HG03565 (cell line): Measurements from ENCODE around the gene USP32.

ENCODE experiments used
- ATAC-seq: cut with Tn5 transposase; IDR thresholded peaks from one replicate; pipeline ENCODE4 v1.9.1; 2021; ENCODE audit warnings: mild to moderate bottlenecking, moderate library complexity; ENCODE audit not compliant: unreplicated experiment

USP32 gene

GRCh38 chr17:60141111-60142018 is 250.6 kb downstream of the USP32 start:
- ATAC-seq = no peak

GRCh38 chr17:60139438-60140285 is 252.3 kb downstream of the USP32 start:
- ATAC-seq = no peak

GRCh38 chr17:60138769-60139437 is 253.0 kb downstream of the USP32 start:
- ATAC-seq = no peak

- ATAC-seq = no peak
These were observed 254.2 kb downstream of the USP32 start for GRCh38 chr17:60137731-60138130.

- no peak for ATAC-seq
These were observed 255.8 kb downstream of the USP32 start for GRCh38 chr17:60135951-60136666.

- peak; percentile 70 for ATAC-seq
These were observed 256.6 kb downstream of the USP32 start for GRCh38 chr17:60135151-60135950.

GRCh38 chr17:60134396-60135150 is 257.4 kb downstream of the USP32 start:
- ATAC-seq = no peak

- no peak for ATAC-seq
These were observed 261.5 kb downstream of the USP32 start for GRCh38 chr17:60130466-60130865.

- no peak for ATAC-seq
These were observed 262.8 kb downstream of the USP32 start for GRCh38 chr17:60129164-60129563.
